ENCODE results near the gene NFYC. TPM values are rescaled to one million over a fixed set of nuclear protein-coding genes. Genes with fewer than 3 reads are reported as not detected.
A peak's percentile ranks its signal among the peaks of the same experiment; 100 is the strongest.

Gene NFYC
- total RNA-seq, 3 donors from 2014 or later = 42.7 to 69.7 (median 55.7) TPM

DNA sequence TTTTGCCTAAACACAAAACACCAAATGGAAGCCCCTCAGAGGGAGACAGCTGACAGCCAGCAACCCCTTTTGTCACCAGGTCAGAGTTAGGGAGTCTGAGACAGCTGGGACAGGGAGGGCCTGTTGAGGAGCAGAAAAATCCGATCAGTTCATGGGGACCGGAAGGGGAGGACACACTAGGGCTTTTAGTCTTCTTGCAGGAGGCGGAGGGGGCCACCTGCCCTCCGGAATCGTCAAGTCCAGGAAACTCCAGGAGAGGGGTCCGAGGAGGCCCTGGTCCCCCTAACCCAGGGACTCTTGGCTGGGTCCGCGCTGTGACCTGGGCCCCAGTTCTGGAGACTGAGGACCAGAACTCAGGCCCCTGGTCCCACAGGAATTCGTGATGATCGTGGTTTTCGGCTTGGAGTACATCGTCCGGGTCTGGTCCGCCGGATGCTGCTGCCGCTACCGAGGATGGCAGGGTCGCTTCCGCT, 126.3 kb downstream of the NFYC start:
- Histone ChIP-seq H3K27me3 (no peaks in the 10 kb centered on the region), H3K9me3 (no peaks in the 10 kb centered on the region), H3K36me3 (no peaks in the 10 kb centered on the region), H3K4me1 (no peaks in the 10 kb centered on the region), H3K27ac (no peak overlapping the region), H3K4me3 (peak overlapping the region in 2 of 3 donors; percentile 48 to 70)
- TF ChIP-seq POLR2AphosphoS5 (IDR thresholded peaks at IDR 0.05) (no peak), POLR2A (IDR thresholded peaks at IDR 0.05) (no peak)
- TF ChIP-seq, protein P1, sequence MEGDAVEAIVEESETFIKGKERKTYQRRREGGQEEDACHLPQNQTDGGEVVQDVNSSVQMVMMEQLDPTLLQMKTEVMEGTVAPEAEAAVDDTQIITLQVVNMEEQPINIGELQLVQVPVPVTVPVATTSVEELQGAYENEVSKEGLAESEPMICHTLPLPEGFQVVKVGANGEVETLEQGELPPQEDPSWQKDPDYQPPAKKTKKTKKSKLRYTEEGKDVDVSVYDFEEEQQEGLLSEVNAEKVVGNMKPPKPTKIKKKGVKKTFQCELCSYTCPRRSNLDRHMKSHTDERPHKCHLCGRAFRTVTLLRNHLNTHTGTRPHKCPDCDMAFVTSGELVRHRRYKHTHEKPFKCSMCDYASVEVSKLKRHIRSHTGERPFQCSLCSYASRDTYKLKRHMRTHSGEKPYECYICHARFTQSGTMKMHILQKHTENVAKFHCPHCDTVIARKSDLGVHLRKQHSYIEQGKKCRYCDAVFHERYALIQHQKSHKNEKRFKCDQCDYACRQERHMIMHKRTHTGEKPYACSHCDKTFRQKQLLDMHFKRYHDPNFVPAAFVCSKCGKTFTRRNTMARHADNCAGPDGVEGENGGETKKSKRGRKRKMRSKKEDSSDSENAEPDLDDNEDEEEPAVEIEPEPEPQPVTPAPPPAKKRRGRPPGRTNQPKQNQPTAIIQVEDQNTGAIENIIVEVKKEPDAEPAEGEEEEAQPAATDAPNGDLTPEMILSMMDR (IDR thresholded peaks at IDR 0.05) = no peak
- DNase-seq (ENCODE audit: low spot score in 2 of 2) = no peak
- intact Hi-C loops (cut with DNase I; ENCODE audit: low total_unique reads) = no loop called here

DNA sequence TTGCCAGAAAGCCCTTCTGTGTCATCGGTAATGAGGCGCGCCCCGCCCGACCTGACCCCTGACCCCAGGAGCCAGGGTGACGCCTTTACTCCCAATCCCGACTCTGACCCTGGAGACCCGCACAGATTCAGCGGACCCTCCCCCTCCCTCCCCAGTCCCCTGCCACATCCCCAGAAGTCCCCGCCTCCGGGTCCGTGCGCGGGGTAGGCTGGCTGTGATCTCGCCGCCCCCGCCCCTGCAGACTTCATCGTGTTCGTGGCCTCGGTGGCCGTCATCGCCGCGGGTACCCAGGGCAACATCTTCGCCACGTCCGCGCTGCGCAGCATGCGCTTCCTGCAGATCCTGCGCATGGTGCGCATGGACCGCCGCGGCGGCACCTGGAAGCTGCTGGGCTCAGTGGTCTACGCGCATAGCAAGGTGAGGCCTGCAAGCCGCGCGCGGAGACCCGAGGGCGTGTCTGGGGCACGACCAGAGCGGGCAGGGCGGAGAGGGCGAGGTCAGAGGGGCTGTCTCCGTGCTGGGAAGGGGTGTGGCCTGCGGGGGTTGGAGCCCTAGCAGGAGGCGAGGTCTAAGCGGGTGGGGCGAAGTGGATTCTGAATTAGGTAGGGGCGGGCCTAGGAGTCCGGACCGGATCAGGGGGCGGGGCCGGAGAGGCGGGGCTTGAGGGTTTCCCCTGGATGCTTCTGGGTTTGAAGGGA, 126.9 kb downstream of the NFYC start:
- Histone ChIP-seq H3K27ac (no peak overlapping the region), H3K4me1 (no peaks in the 10 kb centered on the region), H3K36me3 (no peaks in the 10 kb centered on the region), H3K9me3 (no peaks in the 10 kb centered on the region), H3K4me3 (peak overlapping the region; percentile 27 to 70 (median 48)), H3K27me3 (no peaks in the 10 kb centered on the region)
- TF ChIP-seq POLR2A (IDR thresholded peaks at IDR 0.05) = no peak
- no peak for TF ChIP-seq POLR2AphosphoS5 (IDR thresholded peaks at IDR 0.05)
- TF ChIP-seq, protein P1 (IDR thresholded peaks at IDR 0.05) = no peak
- peak; percentile 41 to 62 for DNase-seq (ENCODE audit: low spot score in 2 of 2)
- intact Hi-C loops (cut with DNase I; ENCODE audit: low total_unique reads) = no loop called here

DNA sequence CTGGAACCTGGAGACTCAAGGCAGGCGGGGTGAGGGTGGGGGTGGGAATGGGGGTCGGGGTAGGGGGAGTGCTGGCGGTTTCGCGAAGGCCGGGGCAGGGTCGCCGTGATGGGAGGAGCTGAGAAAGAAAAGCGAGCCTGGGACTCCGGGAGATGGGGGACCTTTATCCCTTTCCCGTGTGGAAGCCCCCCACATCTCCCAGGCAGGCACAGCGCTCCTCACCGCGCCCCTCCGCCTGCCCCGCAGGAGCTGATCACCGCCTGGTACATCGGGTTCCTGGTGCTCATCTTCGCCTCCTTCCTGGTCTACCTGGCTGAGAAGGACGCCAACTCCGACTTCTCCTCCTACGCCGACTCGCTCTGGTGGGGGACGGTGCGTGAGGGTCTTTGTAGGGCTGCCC, 127.6 kb downstream of the NFYC start:
- intact Hi-C loops (cut with DNase I; ENCODE audit: low total_unique reads) = no loop called here
- DNase-seq (ENCODE audit: low spot score in 2 of 2) = no peak
- Histone ChIP-seq H3K36me3 (no peaks in the 10 kb centered on the region), H3K4me3 (peak overlapping the region in 2 of 3 donors; percentile 48 to 70), H3K27me3 (no peaks in the 10 kb centered on the region), H3K4me1 (no peaks in the 10 kb centered on the region), H3K27ac (no peak overlapping the region), H3K9me3 (no peaks in the 10 kb centered on the region)
- no peak for TF ChIP-seq POLR2A (IDR thresholded peaks at IDR 0.05)
- TF ChIP-seq, protein P1 (IDR thresholded peaks at IDR 0.05) = no peak
- no peak for TF ChIP-seq POLR2AphosphoS5 (IDR thresholded peaks at IDR 0.05)

DNA sequence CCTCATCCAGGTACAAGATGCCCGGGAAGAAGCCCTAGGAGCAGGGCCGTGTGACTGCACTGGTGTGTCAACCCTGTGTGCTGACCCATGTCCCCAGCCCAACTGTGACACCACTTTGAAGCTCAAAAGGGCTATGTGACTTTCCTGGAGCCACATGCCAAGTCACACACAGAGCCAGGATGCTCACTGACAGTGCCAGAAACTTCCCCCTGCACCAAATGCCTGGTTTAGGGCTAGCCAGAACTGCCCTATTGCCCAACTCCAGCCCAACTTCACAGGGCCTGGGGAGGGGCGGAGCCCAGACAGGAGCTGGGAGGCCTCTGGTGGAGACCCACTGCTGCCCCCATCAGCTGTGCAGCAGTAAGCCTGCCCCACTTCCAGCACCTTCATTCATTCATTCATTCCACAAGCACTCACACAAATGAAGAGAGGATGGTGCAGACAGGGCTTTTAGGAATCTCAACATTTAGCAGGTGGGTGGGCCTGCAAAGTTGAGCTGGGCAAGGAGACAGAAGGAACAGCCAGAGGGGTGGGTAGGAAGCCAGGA, 128.8 kb downstream of the NFYC start:
- Histone ChIP-seq H3K27ac (no peak overlapping the region), H3K9me3 (no peaks in the 10 kb centered on the region), H3K4me3 (no peak overlapping the region), H3K27me3 (no peaks in the 10 kb centered on the region), H3K4me1 (no peaks in the 10 kb centered on the region), H3K36me3 (no peaks in the 10 kb centered on the region)
- TF ChIP-seq, protein P1 (IDR thresholded peaks at IDR 0.05) = no peak
- TF ChIP-seq POLR2AphosphoS5 (IDR thresholded peaks at IDR 0.05) (no peak), POLR2A (IDR thresholded peaks at IDR 0.05) (no peak)
- DNase-seq (ENCODE audit: low spot score in 2 of 2) = no peak
- intact Hi-C loops (cut with DNase I; ENCODE audit: low total_unique reads) = no loop called here

Other genes with a start within 250 kb of the NFYC start
- gene ZFP69B, start 241.2 kb upstream of the NFYC start, total RNA-seq = 1 to 10 TPM in 2 of 3 donors, under 1 TPM in 1; 0.96 to 2.6 (median 1.2) TPM
- gene ZFP69, start 214.4 kb upstream of the NFYC start, total RNA-seq = 1 to 10 TPM; 2.2 to 4.8 (median 4.6) TPM
- gene EXO5, start 182.9 kb upstream of the NFYC start, total RNA-seq = 10 to 100 TPM in 2 of 3 donors, 1 to 10 TPM in 1; 5.6 to 16.7 (median 11.5) TPM
- 1 to 10 TPM; 4.0 to 8.2 (median 5.9) TPM for gene ZNF684, start 160.1 kb upstream of the NFYC start, total RNA-seq
- gene RIMS3, start 26.0 kb upstream of the NFYC start, total RNA-seq = 1 to 10 TPM in 2 of 3 donors, under 1 TPM in 1; 0.64 to 4.4 (median 2.6) TPM
- gene KCNQ4, start 92.1 kb downstream of the NFYC start, total RNA-seq = 1 to 10 TPM in 2 of 3 donors, under 1 TPM in 1; 0.32 to 1.3 (median 1.3) TPM
- gene CITED4, start 170.7 kb downstream of the NFYC start, total RNA-seq = 100 to 1,000 TPM in 1 of 3 donors, 10 to 100 TPM in 2; 12.2 to 136 (median 26.9) TPM

Data from breast epithelium (tissue), 4 donors.